ENCODE measurements around the gene RNF123.

DNA sequence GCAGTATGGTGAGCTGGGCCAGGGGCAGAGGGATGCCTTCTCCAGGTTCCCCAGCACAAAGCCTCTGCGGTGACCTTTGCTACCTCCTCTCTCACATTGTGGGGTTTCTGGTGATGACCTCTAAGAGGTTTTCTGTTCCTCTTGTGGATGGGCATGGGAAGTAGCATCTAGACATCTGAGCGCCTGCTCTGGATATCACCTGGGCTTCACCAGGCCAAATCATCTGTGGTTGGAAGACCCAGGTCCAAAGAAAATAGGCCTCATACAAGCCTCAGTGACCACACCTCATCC is 8.2 kb upstream of the RNF123 start:
- TF ChIP-seq SIN3A (IDR thresholded peaks at IDR 0.05; ENCODE audit: borderline replicate concordance, insufficient read depth, low read length) (no peak), REST (IDR thresholded peaks at IDR 0.05; ENCODE audit: insufficient read depth in 1 of 2, low read depth in 2 of 2, low read length in 2 of 2) (no peak), TAF1 (IDR thresholded peaks at IDR 0.05; ENCODE audit: borderline replicate concordance, insufficient read depth, low read length) (no peak), POLR2AphosphoS5 (IDR thresholded peaks at IDR 0.05; ENCODE audit: low read depth, low read length) (no peak)

All from PFSK-1 (cell line).